Psoas muscle (tissue), 8 donors: ENCODE results near the gene AKT3. TPM values are rescaled to one million over a fixed set of nuclear protein-coding genes. Genes with fewer than 3 reads are reported as not detected.

Experiments used
- ATAC-seq, 4 donors: fragments of 200-7000 bp; cut with Tn5 transposase; one replicate each; pipeline ENCODE4 v1.9.1; 2020; ENCODE audit warnings: moderate library complexity in 3 of 4, mild to moderate bottlenecking in 2 of 4
- DNase-seq, 2 donors: peaks; one replicate each; pipeline ENCODE4 v3.0.0-alpha.2; 2020
- H3K27ac ChIP-seq: fragments of 200-600 bp; one replicate; pipeline ENCODE4 v1.8.0; 2022
- H3K27me3 ChIP-seq, 3 donors: fragments of 200-600 bp in 1 of 3; one replicate each; pipeline versions ENCODE4 v1.6.1 to v1.8.0; 2013 to 2022; ENCODE audit warnings: low read length in 2 of 3, mild to moderate bottlenecking in 2 of 3, moderate library complexity in 1 of 3; ENCODE audit not compliant: insufficient read depth in 3 of 3
- H3K36me3 ChIP-seq, 2 donors: fragments of 200-600 bp in 1 of 2; one replicate each; pipeline versions ENCODE4 v1.6.1 to v1.8.0; 2013 to 2022; ENCODE audit warnings: low read depth in 1 of 2, mild to moderate bottlenecking in 1 of 2, moderate library complexity in 1 of 2; ENCODE audit not compliant: insufficient read depth in 1 of 2
- H3K4me1 ChIP-seq: fragments of 200-600 bp; one replicate; pipeline ENCODE4 v1.8.0; 2022
- H3K4me3 ChIP-seq: fragments of 200-600 bp; one replicate; pipeline ENCODE4 v1.8.0; 2022; ENCODE audit warnings: mild to moderate bottlenecking
- H3K9me3 ChIP-seq: fragments of 200-600 bp; one replicate; pipeline ENCODE4 v1.8.0; 2022
- WGBS, 3 donors: extraction: QIAGEN DNeasy Blood & Tissue Kit; methylation state at CpG; one replicate each; pipeline versions ENCODE4 v1.1.6 to v1.1.7; 2013; 5-methylcytosine and 5-hydroxymethylcytosine counted together
- intact Hi-C, 2 donors: fragments of 100-400 bp; cut with DNase I; formaldehyde crosslinking; loops; one replicate each; pipeline versions ENCODE4 v1.11.0 to v1.14.2; 2022
- polyA plus RNA-seq, 3 donors: library from polyadenylated mRNA; stranded (reverse); fragments of 200-250 nt; gene quantifications; one replicate each; pipeline ENCODE4 v1.2.3, GENCODE V29; 2013
- total RNA-seq, 4 donors: library from RNA; stranded (reverse); fragmentation: NEBNext Ultra II Directional in 2 of 4; extraction: Animal tissue kit (Norgen Biotek cat#: 25700) in 2 of 4; gene quantifications; one replicate each; pipeline versions ENCODE4 v1.2.1 to v1.2.4, GENCODE V29; 2021 to 2023
- TF ChIP-seq, protein P1 (sequence below): fragments of 200-600 bp; IDR thresholded peaks from one replicate; pipeline ENCODE4 v1.8.0; 2022; ENCODE audit warnings: antibody characterized with exemption
- donor health status: healthy with polysubstance abuse.
- donor health status: DM: no; HTN: no; CAD: no; lungs with moderate emphysema.
- donor health status: Bipolar disorder and iron deficiency.
- donor health status: healthy.
- donor health status: DM: yes; HTN: yes; CAD: no.
- donor health status: DM: no; HTN: no; CAD: no.
- donor health status: DM: no; HTN: no; CAD: no.
- donor health status: DM: yes; HTN: yes; CAD: no.

AKT3 gene
- total and polyA plus RNA-seq, 7 donors: 3.3 to 25.1 (median 9.8) TPM

DNA sequence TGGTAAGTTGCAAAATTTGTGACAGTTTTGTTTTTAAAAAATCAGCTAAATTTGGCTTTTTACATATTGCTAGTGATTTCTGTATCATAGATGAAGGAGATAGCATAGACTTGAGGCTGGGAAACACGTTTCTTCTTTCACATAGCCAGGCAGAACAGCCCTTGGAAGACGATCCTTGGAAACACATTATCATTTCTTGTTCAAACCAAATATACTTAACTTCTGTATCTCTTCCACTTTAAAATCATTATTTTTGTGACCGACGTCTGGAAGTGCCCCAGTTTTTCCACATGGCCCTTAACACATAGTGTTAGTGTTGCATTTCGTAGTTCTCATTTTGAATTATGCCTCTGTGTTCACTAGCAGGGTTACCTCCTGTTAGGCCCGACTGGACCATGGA lies 400.7 kb downstream of the AKT3 start:
- no peak for ATAC-seq
- Histone ChIP-seq H3K36me3 (no peaks in the 10 kb centered on the region), H3K27ac (no peak overlapping the region), H3K4me3 (no peak overlapping the region), H3K9me3 (no peaks in the 10 kb centered on the region), H3K27me3 (no peaks in the 10 kb centered on the region), H3K4me1 (peaks cover 11% of the 10 kb centered on the region)
- TF ChIP-seq, protein P1, sequence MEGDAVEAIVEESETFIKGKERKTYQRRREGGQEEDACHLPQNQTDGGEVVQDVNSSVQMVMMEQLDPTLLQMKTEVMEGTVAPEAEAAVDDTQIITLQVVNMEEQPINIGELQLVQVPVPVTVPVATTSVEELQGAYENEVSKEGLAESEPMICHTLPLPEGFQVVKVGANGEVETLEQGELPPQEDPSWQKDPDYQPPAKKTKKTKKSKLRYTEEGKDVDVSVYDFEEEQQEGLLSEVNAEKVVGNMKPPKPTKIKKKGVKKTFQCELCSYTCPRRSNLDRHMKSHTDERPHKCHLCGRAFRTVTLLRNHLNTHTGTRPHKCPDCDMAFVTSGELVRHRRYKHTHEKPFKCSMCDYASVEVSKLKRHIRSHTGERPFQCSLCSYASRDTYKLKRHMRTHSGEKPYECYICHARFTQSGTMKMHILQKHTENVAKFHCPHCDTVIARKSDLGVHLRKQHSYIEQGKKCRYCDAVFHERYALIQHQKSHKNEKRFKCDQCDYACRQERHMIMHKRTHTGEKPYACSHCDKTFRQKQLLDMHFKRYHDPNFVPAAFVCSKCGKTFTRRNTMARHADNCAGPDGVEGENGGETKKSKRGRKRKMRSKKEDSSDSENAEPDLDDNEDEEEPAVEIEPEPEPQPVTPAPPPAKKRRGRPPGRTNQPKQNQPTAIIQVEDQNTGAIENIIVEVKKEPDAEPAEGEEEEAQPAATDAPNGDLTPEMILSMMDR: no peak
- 93 to 96% (median 95%) methylated on average over 6 of the region's 6 CpGs for WGBS, 3 donors
- intact Hi-C loops: no loop called here
- DNase-seq: no peak

DNA sequence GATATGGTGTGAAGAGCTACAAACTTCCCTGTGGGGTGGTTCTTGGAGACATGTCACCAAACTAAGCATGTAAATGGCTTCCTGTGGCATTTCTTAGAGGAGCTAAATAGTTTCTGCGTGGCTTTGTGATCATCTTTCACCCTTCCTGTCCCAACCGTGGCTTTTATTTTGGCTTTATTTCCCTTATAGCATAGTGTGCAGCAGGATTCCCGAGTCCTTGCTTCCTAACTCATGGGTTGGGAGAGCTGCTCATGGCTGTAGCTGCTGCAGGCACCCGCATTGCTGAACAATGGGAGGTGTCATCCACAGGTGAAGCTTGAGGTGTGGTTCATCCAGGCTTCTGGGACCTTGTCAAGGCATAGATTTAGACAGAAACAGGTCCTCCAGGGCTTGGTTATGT lies 402.2 kb downstream of the AKT3 start:
- Histone ChIP-seq H3K4me3 (no peak overlapping the region), H3K9me3 (no peaks in the 10 kb centered on the region), H3K4me1 (peaks cover 19% of the 10 kb centered on the region), H3K27me3 (no peaks in the 10 kb centered on the region), H3K36me3 (no peaks in the 10 kb centered on the region), H3K27ac (peak overlapping the region; percentile 27)
- DNase-seq (no peak), ATAC-seq (peak in 2 of 4 donors; percentile 54 to 55)
- 39 to 53% (median 41%) methylated on average over 4 of the region's 4 CpGs for WGBS, 3 donors
- TF ChIP-seq, protein P1: no peak
- intact Hi-C loops: no loop called here

DNA sequence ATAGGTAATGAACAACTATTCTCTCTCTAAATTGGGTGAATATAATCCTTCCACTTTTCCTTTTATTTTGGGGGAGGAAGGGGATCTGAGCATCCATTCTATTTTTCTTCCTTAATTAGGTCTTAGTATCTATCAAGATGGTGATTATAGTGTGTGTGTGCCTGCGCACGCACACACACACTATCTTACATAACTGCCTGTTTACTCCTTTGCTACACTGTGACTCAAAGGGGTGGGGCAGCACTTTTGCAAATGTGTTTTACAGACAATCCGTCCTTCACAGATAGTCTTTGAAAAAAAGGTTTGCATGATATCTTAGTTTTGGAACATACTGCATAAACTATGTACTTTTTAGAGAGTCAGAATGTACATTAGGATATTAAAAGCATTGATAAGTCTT lies 402.7 kb downstream of the AKT3 start:
- Histone ChIP-seq H3K36me3 (no peaks in the 10 kb centered on the region), H3K9me3 (no peaks in the 10 kb centered on the region), H3K4me3 (no peak overlapping the region), H3K27me3 (no peaks in the 10 kb centered on the region), H3K27ac (no peak overlapping the region), H3K4me1 (peaks cover 24% of the 10 kb centered on the region)
- intact Hi-C loops: no loop called here
- TF ChIP-seq, protein P1: no peak
- peak in 1 of 2 donors; percentile 23 for DNase-seq
- WGBS, 3 donors: 66 to 73% (median 69%) methylated on average over 3 of the region's 3 CpGs
- ATAC-seq: peak in 2 of 4 donors; percentile 64 to 84

DNA sequence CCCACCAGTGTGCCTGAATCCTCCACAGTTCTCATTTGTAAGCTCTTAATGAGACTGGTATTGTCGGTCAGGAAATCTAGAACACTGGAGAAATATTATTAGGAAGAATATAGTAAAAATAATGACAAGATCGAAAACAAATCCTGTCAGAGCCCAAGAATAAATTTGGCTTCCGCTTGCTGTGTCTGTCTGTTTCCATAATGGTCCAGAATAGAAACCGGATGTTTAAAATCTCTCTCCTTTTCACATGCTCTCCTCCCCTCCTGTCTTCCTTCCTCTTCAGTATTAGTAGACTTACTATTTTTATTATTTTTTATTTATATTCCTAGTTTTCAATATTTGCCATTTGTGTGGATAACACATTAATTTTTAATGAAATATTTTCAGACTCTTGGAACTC lies 406.5 kb downstream of the AKT3 start:
- Histone ChIP-seq H3K27me3 (no peaks in the 10 kb centered on the region), H3K4me1 (peaks cover 24% of the 10 kb centered on the region), H3K9me3 (no peaks in the 10 kb centered on the region), H3K4me3 (no peak overlapping the region), H3K27ac (no peak overlapping the region), H3K36me3 (no peaks in the 10 kb centered on the region)
- TF ChIP-seq, protein P1: no peak
- intact Hi-C loops: no loop called here
- ATAC-seq (no peak), DNase-seq (no peak)
- WGBS, 3 donors: 22 to 48% (median 32%) methylated on average over 4 of the region's 4 CpGs

DNA sequence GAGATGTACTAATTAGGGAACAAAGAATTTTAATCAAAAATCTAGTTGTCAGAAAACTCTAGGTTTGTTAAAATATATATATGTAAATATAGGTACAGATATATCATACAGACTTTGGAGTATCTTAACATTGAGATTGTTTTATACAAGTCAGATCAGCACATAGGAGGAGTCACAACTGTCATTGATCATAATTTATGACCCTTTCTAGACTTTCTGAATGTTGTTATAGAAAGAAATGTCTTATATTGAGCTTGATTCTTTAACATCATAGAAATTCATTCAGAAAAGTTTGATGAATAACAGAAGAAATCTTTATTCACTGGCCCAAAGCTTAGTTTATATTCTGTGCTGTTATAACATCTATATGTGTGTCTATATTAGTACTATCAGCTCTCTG lies 408.4 kb downstream of the AKT3 start:
- intact Hi-C loops: no loop called here
- no peak overlapping the region for H3K4me3 ChIP-seq
- no peak overlapping the region for H3K27ac ChIP-seq
- DNase-seq: no peak
- H3K36me3 ChIP-seq: no peaks in the 10 kb centered on the region
- no peaks in the 10 kb centered on the region for H3K9me3 ChIP-seq
- TF ChIP-seq, protein P1: no peak
- peaks cover 13% of the 10 kb centered on the region for H3K4me1 ChIP-seq
- no peaks in the 10 kb centered on the region for H3K27me3 ChIP-seq
- ATAC-seq: no peak
